Amniotic stem cell (primary cell): ENCODE results near the gene RAI1.

Experiments
- DNase-seq: peaks from one replicate; lab custom pipeline; 2025; lab: John Stamatoyannopoulos, UW

Gene RAI1

GRCh38 chr17:17767887-17768418 is 86.7 kb downstream of the RAI1 start:
- DNase-seq, result no peak

GRCh38 chr17:17768424-17769088 is 87.3 kb downstream of the RAI1 start:
- no peak for DNase-seq

- no peak for DNase-seq
These were observed 88.8 kb downstream of the RAI1 start for GRCh38 chr17:17769869-17770631.

- no peak for DNase-seq
These were observed 89.4 kb downstream of the RAI1 start for GRCh38 chr17:17770632-17771044.

- DNase-seq, result no peak
These were observed 90.4 kb downstream of the RAI1 start for GRCh38 chr17:17771498-17772201.

GRCh38 chr17:17772231-17772630 is 91.0 kb downstream of the RAI1 start:
- DNase-seq, result no peak

GRCh38 chr17:17774009-17774881 is 93.0 kb downstream of the RAI1 start:
- DNase-seq, result no peak

- no peak for DNase-seq
These were observed 95.6 kb downstream of the RAI1 start for GRCh38 chr17:17776889-17777288.

GRCh38 chr17:17778308-17779014 is 97.2 kb downstream of the RAI1 start:
- DNase-seq, result no peak

GRCh38 chr17:17779015-17779611 is 97.9 kb downstream of the RAI1 start:
- no peak for DNase-seq

GRCh38 chr17:17780922-17781590 is 99.8 kb downstream of the RAI1 start:
- DNase-seq, result no peak

- DNase-seq, result no peak
These were observed 100.6 kb downstream of the RAI1 start for GRCh38 chr17:17781591-17782496.

- no peak for DNase-seq
These were observed 101.4 kb downstream of the RAI1 start for GRCh38 chr17:17782523-17783115.

- no peak for DNase-seq
These were observed 102.0 kb downstream of the RAI1 start for GRCh38 chr17:17783116-17783824.

GRCh38 chr17:17783825-17784656 is 102.8 kb downstream of the RAI1 start:
- no peak for DNase-seq

- DNase-seq, result no peak
These were observed 103.5 kb downstream of the RAI1 start for GRCh38 chr17:17784657-17785267.

GRCh38 chr17:17785407-17785806 is 104.1 kb downstream of the RAI1 start:
- DNase-seq, result no peak
